Breast epithelium (tissue), 3 donors: ENCODE data around the gene RSAD1.

Experiments used
- POLR2A ChIP-seq: fragments of 450-650 bp; IDR thresholded peaks from one replicate; pipeline ENCODE4 v1.6.1; 2016; ENCODE audit warnings: antibody characterized with exemption, mild to moderate bottlenecking, moderate library complexity
- POLR2AphosphoS5 ChIP-seq, 3 donors: sonication (generic); formaldehyde crosslinking; IDR thresholded peaks; one replicate each; pipeline ENCODE4 v1.6.1; 2017; ENCODE audit warnings: antibody characterized with exemption in 3 of 3
- TF ChIP-seq, protein P1 (sequence below), 3 donors: fragments of 450-650 bp; IDR thresholded peaks; one replicate each; pipeline ENCODE4 v1.5.1; 2016 to 2017; ENCODE audit warnings: antibody characterized with exemption in 3 of 3, mild to moderate bottlenecking in 3 of 3, moderate library complexity in 3 of 3

DNA sequence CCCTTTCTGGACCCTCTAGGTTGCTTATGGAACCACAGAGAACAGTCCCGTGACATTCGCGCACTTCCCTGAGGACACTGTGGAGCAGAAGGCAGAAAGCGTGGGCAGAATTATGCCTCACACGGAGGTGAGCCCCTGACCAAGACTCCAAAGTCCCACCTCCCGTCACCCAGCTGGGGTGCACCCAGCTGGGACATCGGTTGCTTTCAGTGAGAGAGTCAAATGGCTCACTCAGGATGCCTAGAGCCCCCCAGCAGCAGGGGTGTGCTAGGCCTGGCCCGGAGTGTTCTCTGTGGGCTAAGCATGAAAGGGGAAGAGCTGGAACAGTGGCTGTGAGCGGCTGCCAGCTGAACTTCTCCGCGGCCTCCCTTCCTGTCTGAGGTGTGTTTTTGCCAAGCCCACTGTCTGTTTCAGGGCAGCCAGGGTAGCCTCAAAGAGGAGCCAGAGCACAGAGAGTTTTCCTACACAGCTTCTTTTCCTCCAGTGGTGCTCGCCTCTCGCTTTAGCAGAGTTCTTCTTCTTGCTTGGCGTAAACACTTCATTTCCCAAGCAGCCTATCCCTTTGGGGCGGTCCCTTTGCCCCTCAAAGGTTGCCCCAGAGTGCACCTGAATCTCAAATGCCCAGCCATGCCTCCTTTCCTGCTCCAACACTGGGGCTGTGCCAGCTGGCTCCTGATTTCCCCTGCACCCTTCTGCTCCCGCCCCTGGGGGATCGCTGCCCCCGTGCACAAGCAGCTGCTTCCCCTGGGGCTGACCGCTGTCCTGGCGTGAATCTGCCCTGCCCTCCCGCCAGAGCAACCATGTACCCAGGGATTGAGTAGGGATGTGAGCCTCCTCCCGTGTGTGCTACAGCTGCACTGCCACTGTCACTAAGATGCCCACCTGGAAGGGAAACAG, 7.4 kb upstream of the RSAD1 start:
- TF ChIP-seq, protein P1, sequence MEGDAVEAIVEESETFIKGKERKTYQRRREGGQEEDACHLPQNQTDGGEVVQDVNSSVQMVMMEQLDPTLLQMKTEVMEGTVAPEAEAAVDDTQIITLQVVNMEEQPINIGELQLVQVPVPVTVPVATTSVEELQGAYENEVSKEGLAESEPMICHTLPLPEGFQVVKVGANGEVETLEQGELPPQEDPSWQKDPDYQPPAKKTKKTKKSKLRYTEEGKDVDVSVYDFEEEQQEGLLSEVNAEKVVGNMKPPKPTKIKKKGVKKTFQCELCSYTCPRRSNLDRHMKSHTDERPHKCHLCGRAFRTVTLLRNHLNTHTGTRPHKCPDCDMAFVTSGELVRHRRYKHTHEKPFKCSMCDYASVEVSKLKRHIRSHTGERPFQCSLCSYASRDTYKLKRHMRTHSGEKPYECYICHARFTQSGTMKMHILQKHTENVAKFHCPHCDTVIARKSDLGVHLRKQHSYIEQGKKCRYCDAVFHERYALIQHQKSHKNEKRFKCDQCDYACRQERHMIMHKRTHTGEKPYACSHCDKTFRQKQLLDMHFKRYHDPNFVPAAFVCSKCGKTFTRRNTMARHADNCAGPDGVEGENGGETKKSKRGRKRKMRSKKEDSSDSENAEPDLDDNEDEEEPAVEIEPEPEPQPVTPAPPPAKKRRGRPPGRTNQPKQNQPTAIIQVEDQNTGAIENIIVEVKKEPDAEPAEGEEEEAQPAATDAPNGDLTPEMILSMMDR (IDR thresholded peaks at IDR 0.05) = no peak
- TF ChIP-seq POLR2A = no peak
- no peak for TF ChIP-seq POLR2AphosphoS5 (IDR thresholded peaks at IDR 0.05)
